Skeletal muscle satellite cell (primary cell): ENCODE results near the gene SLC12A1. TPM values are rescaled to one million over a fixed set of nuclear protein-coding genes. Genes with fewer than 3 reads are reported as not detected.

Experiments
- H3K27me3 ChIP-seq: 2 replicates; pipeline ENCODE4 v1.7.0; 2013; ENCODE audit warnings: low read length; ENCODE audit not compliant: control insufficient read depth, insufficient read depth
- H3K36me3 ChIP-seq: 2 replicates; pipeline ENCODE4 v1.7.0; 2013; ENCODE audit warnings: mild to moderate bottlenecking, control low read depth, low read length; ENCODE audit not compliant: insufficient read depth
- H3K4me1 ChIP-seq: 2 replicates; pipeline ENCODE4 v1.7.0; 2013; ENCODE audit warnings: low read length; ENCODE audit not compliant: control insufficient read depth, insufficient read depth
- H3K4me2 ChIP-seq: 2 replicates; pipeline ENCODE4 v1.7.0; 2013; ENCODE audit warnings: mild to moderate bottlenecking, low read length
- H3K4me3 ChIP-seq: 2 replicates; pipeline ENCODE4 v1.7.0; 2013; ENCODE audit warnings: low read length
- H3K9ac ChIP-seq: 2 replicates; pipeline ENCODE4 v1.7.0; 2013; ENCODE audit warnings: mild to moderate bottlenecking, low read depth, low read length, moderate library complexity
- H3K9me3 ChIP-seq: replicated peaks from 2 replicates; pipeline ENCODE4 v1.7.0; 2013; ENCODE audit warnings: mild to moderate bottlenecking, control low read depth, low read length
- total RNA-seq: library from RNA; depleted of rRNA; stranded (reverse); fragments of >200 nt; gene quantifications from 2 replicates; pipeline ENCODE4 v1.2.3, GENCODE V29; 2012; rRNA removed

The SLC12A1 gene
- total RNA-seq, result not detected in 2 replicates

DNA sequence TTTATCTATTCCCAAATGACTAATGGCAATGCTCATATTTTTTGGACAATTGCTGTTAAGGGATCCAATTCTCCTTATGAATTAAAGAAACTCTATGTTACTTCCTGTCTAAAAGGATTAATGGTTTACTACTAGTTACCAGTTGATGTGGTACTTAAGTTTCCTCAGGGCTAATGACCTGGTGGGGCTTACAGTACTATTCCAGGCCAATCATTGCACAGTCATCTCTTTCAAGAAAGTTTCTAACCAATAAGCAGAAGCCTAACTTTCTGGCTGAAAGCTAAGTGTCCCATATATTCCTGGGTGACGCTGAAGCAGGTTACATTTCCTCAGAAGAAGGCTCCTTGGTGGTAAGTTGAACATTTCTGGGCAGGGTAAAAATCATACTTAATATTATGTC lies at the start of gene SLC12A1:
Gene SLC12A1 (plus strand): TSS at position 322 of the 400 bp plus-strand sequence. CDS start 1,418 bp downstream, outside the sequence.
- H3K4me3 ChIP-seq, result no peak within 1 kb of the TSS
- H3K9me3 ChIP-seq, result no peaks in the 10 kb centered on the region
- H3K4me1 ChIP-seq, result no peaks in the 10 kb centered on the region
- H3K9ac ChIP-seq, result no peak within 1 kb of the TSS
- H3K27me3 ChIP-seq, result peaks cover 11% of the 10 kb centered on the region
- no peak within 1 kb of the TSS for H3K4me2 ChIP-seq
- no peaks in the 10 kb centered on the region for H3K36me3 ChIP-seq

- Histone ChIP-seq H3K36me3 (no peaks in the 10 kb centered on the region), H3K27me3 (no peaks in the 10 kb centered on the region), H3K9ac (no peak overlapping the region), H3K9me3 (no peaks in the 10 kb centered on the region), H3K4me3 (no peak overlapping the region), H3K4me1 (no peaks in the 10 kb centered on the region), H3K4me2 (no peak overlapping the region)
Measured at GRCh38 chr15:48168616-48169015, 37.5 kb upstream of the SLC12A1 start.

DNA sequence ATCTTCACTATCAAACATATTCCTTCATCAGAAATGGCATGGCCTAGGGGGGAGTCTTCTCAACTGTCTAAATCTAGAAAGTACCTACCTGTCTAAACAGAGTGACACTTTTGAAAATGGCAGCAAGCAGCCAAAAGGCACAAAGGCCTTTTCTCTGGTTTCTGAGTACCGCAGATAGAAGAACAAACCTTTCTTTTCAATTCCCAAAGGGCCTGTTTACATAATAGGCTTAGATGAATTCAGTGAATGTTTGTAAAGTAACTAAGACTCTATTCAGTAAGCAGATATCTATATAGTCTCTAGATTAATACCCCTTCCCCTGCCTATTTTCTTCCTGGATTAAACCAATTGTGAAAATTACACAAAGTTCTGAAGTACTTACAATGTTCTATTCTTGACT lies 35.1 kb upstream of the SLC12A1 start:
- no peaks in the 10 kb centered on the region for H3K36me3 ChIP-seq
- no peaks in the 10 kb centered on the region for H3K27me3 ChIP-seq
- H3K4me1 ChIP-seq, result no peaks in the 10 kb centered on the region
- no peak overlapping the region for H3K4me2 ChIP-seq
- H3K4me3 ChIP-seq, result no peak overlapping the region
- H3K9ac ChIP-seq, result no peak overlapping the region
- H3K9me3 ChIP-seq, result no peaks in the 10 kb centered on the region

DNA sequence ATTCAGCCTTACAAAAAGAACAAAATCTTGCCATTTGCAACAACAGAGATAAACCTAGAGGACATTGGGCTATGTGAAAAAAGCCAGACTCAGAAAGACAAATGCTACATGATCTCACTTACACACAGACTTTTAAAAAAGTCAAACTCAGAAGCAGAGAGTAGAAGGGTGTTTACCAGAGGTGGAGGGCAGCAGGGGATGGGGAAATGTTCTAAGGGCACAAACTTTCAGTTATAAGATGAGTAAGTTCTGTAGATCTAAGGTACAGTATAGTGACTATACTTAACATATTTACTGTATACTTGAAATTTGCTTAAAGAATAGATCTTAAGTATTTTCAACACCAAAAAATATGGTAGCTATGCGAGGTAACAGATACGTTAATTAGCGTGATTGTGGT lies 31.0 kb upstream of the SLC12A1 start:
- Histone ChIP-seq H3K27me3 (no peaks in the 10 kb centered on the region), H3K9ac (no peak overlapping the region), H3K9me3 (no peaks in the 10 kb centered on the region), H3K4me3 (no peak overlapping the region), H3K4me1 (no peaks in the 10 kb centered on the region), H3K4me2 (no peak overlapping the region), H3K36me3 (no peaks in the 10 kb centered on the region)

GRCh38 chr15:48176112-48176511 lies 30.0 kb upstream of the SLC12A1 start:
- Histone ChIP-seq H3K4me1 (no peaks in the 10 kb centered on the region), H3K9me3 (no peaks in the 10 kb centered on the region), H3K4me2 (no peak overlapping the region), H3K36me3 (no peaks in the 10 kb centered on the region), H3K27me3 (no peaks in the 10 kb centered on the region), H3K4me3 (no peak overlapping the region), H3K9ac (no peak overlapping the region)

- Histone ChIP-seq H3K9me3 (no peaks in the 10 kb centered on the region), H3K4me1 (no peaks in the 10 kb centered on the region), H3K27me3 (peaks cover 1% of the 10 kb centered on the region), H3K36me3 (no peaks in the 10 kb centered on the region), H3K9ac (peak overlapping the region; percentile 82), H3K4me2 (peak overlapping the region; percentile 96), H3K4me3 (peak overlapping the region; percentile 90)
Measured at GRCh38 chr15:48176957-48177356, 29.1 kb upstream of the SLC12A1 start.

DNA sequence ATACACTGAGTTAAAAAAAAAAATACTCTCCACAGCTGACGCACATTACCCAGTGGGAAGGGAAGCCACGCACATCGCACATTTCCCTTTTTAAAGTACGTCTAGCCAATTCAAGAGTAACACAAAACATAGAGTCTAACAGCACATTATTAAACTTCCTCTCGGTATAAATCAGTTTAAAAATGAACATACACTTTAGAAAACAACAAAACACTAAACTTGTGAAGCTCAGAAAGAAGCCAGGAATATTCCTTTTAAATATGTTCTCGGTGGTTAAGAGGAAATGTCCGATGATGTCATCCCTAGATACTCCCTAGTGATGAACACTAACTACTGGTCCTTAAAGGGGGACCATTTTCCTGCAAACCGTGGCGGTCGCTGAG lies 28.7 kb upstream of the SLC12A1 start:
- Histone ChIP-seq H3K27me3 (peaks cover 5% of the 10 kb centered on the region), H3K36me3 (no peaks in the 10 kb centered on the region), H3K4me2 (peak overlapping the region; percentile 96), H3K9me3 (no peaks in the 10 kb centered on the region), H3K9ac (peak overlapping the region; percentile 82), H3K4me3 (peak overlapping the region; percentile 90), H3K4me1 (no peaks in the 10 kb centered on the region)

GRCh38 chr15:48177766-48178647 lies 28.1 kb upstream of the SLC12A1 start, which contains the start of gene MYEF2:
Gene MYEF2 (minus strand): TSS chr15:48178295. CDS start chr15:48178237, 58 bp downstream.
- Histone ChIP-seq H3K4me2 (peak within 1 kb of the TSS; percentile 96), H3K4me1 (no peaks in the 10 kb centered on the region), H3K36me3 (no peaks in the 10 kb centered on the region), H3K9ac (peak within 1 kb of the TSS; percentile 82), H3K27me3 (peaks cover 7% of the 10 kb centered on the region), H3K9me3 (no peaks in the 10 kb centered on the region), H3K4me3 (peak within 1 kb of the TSS; percentile 90)

DNA sequence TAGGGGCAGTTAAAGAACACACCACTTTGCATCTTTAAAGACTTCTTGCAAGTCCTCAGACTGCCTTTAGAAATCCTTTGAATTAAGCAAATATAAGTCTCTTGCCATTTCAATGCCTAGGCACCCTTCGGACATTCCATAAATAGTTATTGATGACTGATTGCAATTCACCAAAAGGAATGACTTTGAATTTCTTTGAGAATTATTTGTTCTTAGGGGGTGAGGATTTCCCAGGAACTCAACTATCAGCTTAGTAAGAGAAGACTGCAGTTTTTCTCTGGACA lies 27.5 kb upstream of the SLC12A1 start:
- Histone ChIP-seq H3K27me3 (peaks cover 10% of the 10 kb centered on the region), H3K9ac (peak overlapping the region; percentile 82)

DNA sequence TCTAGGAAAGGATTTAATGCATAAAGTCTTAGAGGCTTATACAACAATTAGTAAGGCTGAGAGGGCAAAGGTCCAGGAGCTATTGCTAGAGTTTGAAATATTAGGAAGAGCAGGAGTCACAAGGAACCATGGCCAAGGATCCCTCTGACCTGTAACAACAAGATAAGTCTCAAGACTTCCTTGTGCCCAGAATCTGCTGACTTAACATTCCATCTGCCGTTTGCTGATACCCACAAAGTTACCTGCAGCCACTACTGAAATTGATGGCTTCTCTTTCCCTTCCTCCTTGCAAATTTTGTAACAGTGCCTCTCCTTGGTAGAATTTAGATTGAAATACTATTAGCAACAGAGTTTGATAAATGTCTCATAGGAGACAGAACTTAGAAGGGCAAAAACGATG lies 23.4 kb upstream of the SLC12A1 start:
- Histone ChIP-seq H3K4me2 (no peak overlapping the region), H3K27me3 (peaks cover 19% of the 10 kb centered on the region), H3K4me1 (no peaks in the 10 kb centered on the region), H3K9ac (no peak overlapping the region), H3K4me3 (no peak overlapping the region), H3K9me3 (no peaks in the 10 kb centered on the region), H3K36me3 (no peaks in the 10 kb centered on the region)

More for the DNA sequence above, 27.5 kb upstream of the SLC12A1 start:
- Histone ChIP-seq H3K4me2 (peak overlapping the region; percentile 96), H3K4me3 (peak overlapping the region; percentile 90), H3K36me3 (no peaks in the 10 kb centered on the region), H3K9me3 (no peaks in the 10 kb centered on the region), H3K4me1 (no peaks in the 10 kb centered on the region)

GRCh38 chr15:48185529-48185928 lies 20.6 kb upstream of the SLC12A1 start:
- no peaks in the 10 kb centered on the region for H3K4me1 ChIP-seq
- peaks cover 19% of the 10 kb centered on the region for H3K27me3 ChIP-seq
- no peak overlapping the region for H3K4me3 ChIP-seq
- H3K9ac ChIP-seq, result no peak overlapping the region
- no peaks in the 10 kb centered on the region for H3K36me3 ChIP-seq
- no peak overlapping the region for H3K4me2 ChIP-seq
- H3K9me3 ChIP-seq, result no peaks in the 10 kb centered on the region

GRCh38 chr15:48186271-48186670 lies 19.8 kb upstream of the SLC12A1 start:
- no peaks in the 10 kb centered on the region for H3K36me3 ChIP-seq
- no peaks in the 10 kb centered on the region for H3K4me1 ChIP-seq
- H3K9me3 ChIP-seq, result no peaks in the 10 kb centered on the region
- no peak overlapping the region for H3K9ac ChIP-seq
- H3K4me2 ChIP-seq, result no peak overlapping the region
- H3K27me3 ChIP-seq, result peaks cover 19% of the 10 kb centered on the region
- H3K4me3 ChIP-seq, result no peak overlapping the region
